ENCODE measurements around the gene GSDMA.

The GSDMA gene

DNA sequence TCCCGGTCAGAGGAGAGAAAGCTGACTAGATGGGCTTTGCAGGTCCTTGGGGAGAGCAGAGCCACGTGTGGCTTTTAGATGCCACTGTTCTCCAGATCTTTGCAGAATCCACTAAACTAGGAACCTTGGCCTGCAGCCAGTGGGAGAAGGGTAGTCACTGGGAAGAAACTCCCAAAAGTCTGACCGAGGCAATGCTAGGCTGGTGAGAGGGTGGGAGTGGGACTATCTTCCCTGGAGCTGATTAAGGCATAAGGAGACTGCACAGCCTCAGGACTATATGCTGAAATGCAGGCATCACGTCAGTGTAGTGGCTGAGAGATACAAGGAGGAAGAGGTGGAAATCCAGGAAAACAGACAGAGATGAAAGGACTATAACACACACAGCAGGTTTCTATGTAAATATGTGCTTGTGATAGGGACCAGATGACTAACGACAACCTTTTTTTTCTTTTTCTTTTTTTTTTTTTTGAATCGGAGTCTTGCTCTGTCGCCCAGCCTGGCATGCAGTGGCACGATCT lies 2.2 kb upstream of the GSDMA start:
- ATAC-seq: no peak
- no peak for DNase-seq

GRCh38 chr17:39963829-39964228 lies 1.0 kb downstream of the GSDMA start:
- ATAC-seq: no peak
- DNase-seq: no peak

- ATAC-seq: no peak
- DNase-seq: no peak
These were observed 2.4 kb downstream of the GSDMA start for GRCh38 chr17:39965017-39965699.

- DNase-seq (no peak), ATAC-seq (no peak)
These were observed 4.0 kb downstream of the GSDMA start for GRCh38 chr17:39966771-39967170.

- DNase-seq (no peak), ATAC-seq (no peak)
These were observed 6.0 kb downstream of the GSDMA start for GRCh38 chr17:39968761-39969160.

GRCh38 chr17:39969375-39969774 lies 6.6 kb downstream of the GSDMA start:
- ATAC-seq (no peak), DNase-seq (no peak)

DNA sequence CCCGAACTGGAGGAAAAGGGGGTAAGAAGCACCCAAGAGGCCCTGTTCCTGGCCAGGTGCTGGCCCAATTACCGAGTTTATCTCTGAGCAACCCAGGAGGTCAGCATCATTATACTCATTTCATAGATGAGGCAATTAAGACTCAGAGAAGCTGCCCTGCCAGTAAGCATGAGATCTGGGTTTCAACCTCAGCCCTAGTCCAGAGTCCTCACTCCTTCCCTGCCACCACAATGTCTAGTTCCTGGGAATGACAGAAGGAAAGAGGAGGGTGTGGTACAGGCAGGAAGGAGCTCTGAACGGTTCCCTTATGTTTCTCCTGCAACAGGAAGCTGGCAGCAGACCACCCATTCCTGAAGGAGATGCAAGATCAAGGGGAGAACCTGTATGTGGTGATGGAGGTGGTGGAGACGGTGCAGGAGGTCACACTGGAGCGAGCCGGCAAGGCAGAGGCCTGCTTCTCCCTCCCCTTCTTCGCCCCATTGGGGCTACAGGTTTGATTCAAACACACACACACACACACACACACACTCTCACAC lies 7.4 kb downstream of the GSDMA start:
- ATAC-seq (no peak), DNase-seq (no peak)

DNA sequence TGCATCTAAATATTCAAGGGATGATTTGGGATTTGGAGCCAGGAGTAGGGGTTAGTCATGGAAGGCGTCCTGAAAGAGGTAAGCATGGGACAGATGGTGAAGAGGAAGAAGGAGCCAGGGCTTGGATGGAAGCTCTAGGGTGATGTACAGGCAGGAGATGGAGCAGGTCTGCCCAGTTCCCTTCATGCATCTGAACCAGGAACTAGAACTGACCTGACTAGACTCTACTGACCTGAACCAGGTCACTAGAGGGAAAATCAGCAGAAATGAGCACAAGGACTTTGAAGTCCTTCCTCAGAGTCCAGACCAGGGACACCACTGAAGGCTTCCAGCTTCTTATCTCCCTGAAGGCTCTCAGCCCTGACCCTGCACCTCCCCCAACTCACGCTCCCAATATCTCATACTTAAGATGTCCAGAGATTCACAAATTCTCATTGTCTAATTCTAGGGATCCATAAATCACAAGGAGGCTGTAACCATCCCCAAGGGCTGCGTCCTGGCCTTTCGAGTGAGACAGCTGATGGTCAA lies 8.3 kb downstream of the GSDMA start:
- no peak for DNase-seq
- ATAC-seq: no peak

DNA sequence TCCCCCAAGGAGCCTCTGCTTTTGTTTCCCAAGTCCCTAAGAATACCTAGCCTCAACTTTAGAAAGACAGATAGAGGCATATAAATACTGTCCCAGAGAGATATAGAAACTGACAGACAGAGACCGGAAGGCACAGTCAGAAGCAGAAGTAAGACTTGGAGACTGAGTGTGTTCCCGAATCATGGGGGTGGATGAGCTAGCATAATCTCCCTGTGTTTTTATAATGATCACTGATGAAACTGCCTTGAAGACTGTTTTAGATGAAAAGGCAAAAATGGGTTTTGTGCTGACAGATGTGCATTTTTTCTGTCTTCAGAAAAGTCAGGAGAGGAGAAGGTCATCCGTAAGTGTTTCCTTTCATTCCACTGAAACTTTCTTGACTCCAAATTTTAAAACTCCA lies 9.5 kb downstream of the GSDMA start:
- ATAC-seq (no peak), DNase-seq (no peak)

GRCh38 chr17:39973496-39973895 lies 10.7 kb downstream of the GSDMA start:
- DNase-seq (no peak), ATAC-seq (no peak)

GRCh38 chr17:39974433-39974832 lies 11.6 kb downstream of the GSDMA start:
- ATAC-seq: no peak
- DNase-seq: no peak

DNA sequence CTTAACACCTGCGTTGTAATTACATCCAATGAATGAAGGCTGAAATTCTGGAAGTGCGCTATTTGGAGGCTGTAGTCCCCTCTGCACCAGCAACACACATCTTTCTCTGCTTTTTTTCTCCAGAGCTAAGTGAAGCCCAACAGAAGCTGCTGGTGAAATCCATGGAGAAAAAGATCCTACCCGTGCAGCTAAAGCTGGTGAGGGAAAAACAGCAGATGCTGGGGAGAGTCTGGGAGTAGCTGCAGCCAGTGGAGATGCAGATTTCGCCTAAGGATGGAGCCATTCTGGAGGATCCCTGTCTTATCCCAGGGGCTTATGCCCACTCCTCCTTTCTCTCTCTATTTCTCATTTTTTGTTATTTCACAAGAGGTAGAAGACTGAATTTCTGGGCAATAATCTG lies 13.0 kb downstream of the GSDMA start:
- ATAC-seq (no peak), DNase-seq (no peak)

GRCh38 chr17:39979016-39979670 lies 16.3 kb downstream of the GSDMA start:
- ATAC-seq (no peak), DNase-seq (no peak)

- peak; percentile 27 for DNase-seq
- ATAC-seq: peak; percentile 4
These were observed 17.1 kb downstream of the GSDMA start for GRCh38 chr17:39979893-39980350.

DNA sequence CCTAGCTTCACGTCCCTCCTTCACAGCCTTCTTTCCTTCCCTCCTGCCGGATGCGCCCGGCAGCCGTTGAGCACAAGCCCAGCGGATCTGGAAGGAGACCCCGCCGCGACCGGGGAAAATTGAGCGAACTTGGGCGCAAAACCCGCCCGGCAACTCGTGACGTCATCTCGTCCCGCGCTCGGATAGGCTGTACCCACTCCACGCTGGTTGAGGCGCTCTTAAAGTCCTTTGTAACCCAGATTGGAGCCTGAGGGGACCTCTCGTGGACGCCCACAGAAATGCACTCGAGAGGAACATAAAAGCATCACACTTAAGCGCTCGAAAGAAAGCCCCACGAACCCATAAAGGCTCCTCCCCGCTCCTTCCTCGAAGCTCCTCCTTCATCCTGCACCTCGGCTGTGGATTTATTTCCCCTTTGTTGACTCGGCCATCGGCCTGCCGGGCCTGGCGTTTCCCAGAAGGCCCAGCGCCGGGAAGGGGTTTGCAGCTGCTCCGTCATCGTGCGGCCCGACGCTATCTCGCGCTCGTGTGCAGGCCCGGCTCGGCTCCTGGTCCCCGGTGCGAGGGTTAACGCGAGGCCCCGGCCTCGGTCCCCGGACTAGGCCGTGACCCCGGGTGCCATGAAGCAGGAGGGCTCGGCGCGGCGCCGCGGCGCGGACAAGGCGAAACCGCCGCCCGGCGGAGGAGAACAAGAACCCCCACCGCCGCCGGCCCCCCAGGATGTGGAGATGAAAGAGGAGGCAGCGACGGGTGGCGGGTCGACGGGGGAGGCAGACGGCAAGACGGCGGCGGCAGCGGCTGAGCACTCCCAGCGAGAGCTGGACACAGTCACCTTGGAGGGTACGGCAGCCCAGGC lies 17.8 kb downstream of the GSDMA start, which contains the start of gene PSMD3:
TSS of gene PSMD3 (plus strand) at position 457 of the 856 bp plus-strand sequence. CDS start at position 621, 164 bp downstream.
- DNase-seq (peak; percentile 97), ATAC-seq (peak; percentile 99)

- ATAC-seq (no peak), DNase-seq (no peak)
These were observed 18.5 kb downstream of the GSDMA start for GRCh38 chr17:39981207-39981741.

DNA sequence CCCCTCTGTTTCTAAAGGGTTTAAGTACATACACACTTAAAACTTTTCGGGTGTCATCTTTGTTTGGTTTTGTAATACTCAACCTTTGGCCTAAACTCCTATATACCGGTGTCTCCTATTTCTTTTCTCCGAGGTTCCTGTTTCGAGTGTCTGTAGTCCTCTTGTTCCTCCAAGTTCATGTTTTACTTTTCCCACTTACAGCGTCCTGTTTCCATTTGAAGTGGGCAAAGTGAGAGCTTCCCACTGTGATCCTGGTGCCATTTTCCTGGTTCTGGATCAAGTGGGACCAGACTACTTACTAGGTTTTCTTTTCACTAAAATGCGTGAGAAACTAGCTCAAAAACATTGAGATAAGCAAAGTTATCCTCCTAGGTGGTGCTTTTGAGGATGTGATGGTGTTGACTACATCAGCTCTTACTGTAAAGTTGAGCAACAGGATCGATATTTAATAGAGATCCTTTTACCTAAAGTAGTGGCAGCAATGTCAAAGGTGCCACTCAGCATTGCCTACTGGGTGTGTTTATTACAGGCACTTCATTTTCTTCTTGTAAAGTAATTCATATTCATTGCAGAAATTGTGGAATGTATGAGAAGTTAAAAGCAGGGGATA lies 19.1 kb downstream of the GSDMA start:
- DNase-seq (no peak), ATAC-seq (no peak)

DNA sequence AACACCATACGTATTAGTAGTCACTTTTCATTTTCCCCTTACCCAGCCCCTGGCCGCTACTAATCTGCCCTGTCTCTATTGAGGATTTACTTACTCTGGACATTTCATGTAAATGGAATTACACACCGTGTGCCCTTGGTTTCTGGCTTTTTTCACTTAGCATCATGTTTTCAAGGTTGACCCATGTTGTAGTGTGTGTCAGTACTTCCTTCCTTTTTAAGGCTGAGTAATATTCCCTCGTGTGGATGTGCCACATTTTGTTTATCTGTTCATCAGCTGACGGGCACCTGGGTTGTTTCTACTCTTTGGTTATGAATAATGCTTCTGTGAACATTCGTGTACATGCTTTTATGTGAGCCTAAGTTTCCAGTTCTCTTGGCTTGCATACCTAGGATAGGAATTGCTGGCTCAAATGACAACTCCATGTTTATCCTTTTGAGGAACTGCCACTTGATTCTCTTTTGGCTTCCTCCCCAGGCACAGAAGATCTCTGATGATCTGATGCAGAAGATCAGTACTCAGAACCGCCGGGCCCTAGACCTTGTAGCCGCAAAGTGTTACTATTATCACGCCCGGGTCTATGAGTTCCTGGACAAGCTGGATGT lies 25.5 kb downstream of the GSDMA start:
- no peak for DNase-seq

DNA sequence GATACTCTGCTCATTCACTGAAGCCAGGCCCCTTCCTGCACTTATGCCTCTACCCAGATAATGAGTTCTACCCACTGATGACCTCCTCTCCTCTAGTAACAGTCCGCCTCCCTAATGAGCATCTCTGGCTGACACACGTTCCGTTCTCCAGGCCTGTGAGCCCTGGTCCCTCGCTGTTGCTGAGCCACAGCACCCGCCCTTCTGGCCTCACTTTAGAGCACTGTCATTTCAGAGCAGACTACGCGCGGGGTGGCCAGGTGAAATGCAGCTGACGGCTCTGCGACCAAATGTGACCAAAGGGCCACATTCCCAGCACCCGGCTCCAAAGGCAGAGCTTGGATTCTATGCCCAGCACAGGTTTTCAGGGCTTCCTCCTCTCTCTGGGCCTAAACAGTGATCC lies 31.6 kb downstream of the GSDMA start:
- no peak for ATAC-seq
- no peak for DNase-seq

More for the DNA sequence above, 25.5 kb downstream of the GSDMA start:
- ATAC-seq: no peak

DNA sequence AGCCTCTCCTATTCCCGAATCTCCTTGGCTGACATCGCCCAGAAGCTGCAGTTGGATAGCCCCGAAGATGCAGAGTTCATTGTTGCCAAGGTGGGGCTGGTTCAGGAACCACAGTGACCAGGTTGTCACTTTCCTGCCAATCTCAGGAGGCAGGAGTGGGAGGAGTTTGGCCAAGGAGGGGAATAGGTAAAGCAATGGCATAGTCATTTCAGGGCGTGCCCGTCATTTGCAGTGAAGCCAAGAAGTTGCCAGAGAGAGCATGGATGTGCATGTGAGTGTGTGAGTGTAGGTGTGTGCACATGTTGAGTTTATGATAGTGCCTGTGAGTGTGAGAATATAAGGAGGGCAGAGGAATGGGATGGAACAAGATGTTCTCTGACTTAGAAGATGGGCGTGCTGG lies 32.6 kb downstream of the GSDMA start:
- DNase-seq (no peak), ATAC-seq (no peak)

- ATAC-seq (no peak), DNase-seq (no peak)
These were observed 33.4 kb downstream of the GSDMA start for GRCh38 chr17:39996162-39996561.
